Effector CD8-positive, alpha-beta T cell (primary cell): Measurements from ENCODE around the gene ADRA2B.
"Not testable (repeated sequence)": the region's sequence is repeated elsewhere in the genome, so short reads cannot be mapped to it uniquely, and the experiment has no call there.

ENCODE experiments used
- DNase-seq: peaks from one replicate; lab custom pipeline; 2025; lab: John Stamatoyannopoulos, UW

Gene ADRA2B

DNA sequence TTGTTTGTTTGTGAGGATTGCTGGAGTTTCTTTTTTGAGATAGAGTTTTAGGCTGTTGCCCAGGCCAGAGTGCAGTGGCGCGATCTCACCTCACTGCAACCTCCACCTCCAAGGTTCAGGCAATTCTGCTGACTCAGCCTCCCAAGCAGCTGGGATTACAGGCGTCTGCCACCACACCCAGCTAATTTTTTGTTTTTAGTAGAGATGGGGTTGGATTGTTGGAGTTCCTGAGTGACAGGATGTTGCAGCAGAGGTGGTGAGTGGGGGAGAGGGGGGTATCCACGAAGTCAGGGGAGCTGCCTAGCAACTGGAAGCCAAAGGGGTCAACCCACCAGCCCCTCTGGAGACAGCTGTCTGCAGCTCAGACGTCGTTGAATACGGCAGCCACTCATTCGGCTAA is 46.5 kb downstream of the ADRA2B start:
- DNase-seq, result not testable (repeated sequence)

DNA sequence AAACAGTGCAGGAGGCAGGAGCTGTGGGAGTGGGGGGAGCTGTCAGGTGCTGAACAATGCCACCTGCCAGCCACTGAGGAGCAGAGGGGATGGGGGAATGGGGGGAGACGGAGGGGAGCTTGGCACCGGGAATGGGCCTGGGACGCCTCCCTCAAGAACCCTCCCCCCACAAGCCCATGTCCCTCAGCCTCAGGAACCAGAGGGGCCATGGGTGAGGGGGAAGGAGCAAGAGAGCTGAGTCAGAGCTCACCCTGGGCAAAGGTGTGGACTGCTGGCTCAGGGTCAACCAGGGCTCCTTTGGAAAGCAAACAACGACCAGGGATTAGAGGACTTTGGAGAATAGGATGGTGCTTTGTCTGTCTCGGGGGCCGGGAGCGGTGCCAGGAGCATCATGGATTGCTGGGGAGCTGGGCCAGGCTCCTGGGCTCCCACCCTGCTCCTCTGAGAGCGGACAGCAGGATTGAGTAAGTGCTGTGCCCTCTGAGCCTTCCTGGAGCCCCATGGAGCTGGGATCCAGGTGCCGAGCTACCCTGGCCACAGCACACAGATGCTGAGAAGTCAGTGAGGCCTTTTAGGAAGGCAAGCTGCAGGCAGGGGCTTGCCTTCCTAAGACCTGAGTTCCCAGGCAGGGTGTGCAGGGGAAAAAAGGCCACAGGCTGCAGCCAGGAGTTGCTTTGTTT is 48.3 kb downstream of the ADRA2B start:
- not testable (repeated sequence) for DNase-seq

DNA sequence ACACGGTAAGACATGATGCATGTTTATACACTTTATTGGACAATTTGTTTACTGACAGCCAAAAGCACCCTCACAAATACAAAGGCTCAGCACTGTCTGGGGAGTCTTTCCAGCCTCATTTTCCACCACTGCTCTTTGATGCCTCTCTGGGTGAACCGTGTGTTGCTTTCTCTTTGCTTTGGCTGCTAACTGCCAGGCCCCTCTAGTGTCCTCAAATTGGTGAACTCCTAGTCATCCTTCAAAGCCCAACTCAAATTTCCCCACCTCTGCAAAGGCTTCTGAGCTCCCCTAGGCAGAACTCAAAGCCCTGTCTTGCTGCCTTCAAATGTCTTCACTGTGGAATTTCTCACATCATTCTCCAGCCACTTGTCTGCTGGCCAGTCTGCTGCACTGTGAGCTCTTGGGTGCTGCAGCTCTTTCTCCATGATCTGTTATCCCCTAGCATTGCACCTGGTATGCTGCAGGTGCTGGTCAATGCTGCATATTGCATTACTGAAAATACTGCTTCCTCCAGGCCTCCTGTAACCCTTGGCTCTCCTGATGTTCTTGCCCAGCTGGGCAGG is 49.2 kb downstream of the ADRA2B start:
- DNase-seq, result not testable (repeated sequence)

- DNase-seq, result not testable (repeated sequence)
These were observed 49.9 kb downstream of the ADRA2B start for GRCh38 chr2:96066511-96066910.

- not testable (repeated sequence) for DNase-seq
These were observed 50.4 kb downstream of the ADRA2B start for GRCh38 chr2:96065954-96066353.

- DNase-seq, result no peak
These were observed 50.9 kb downstream of the ADRA2B start for GRCh38 chr2:96065381-96065930.

- not testable (repeated sequence) for DNase-seq
These were observed 51.6 kb downstream of the ADRA2B start for GRCh38 chr2:96064760-96065159.

- not testable (repeated sequence) for DNase-seq
These were observed 52.2 kb downstream of the ADRA2B start for GRCh38 chr2:96064047-96064675.

GRCh38 chr2:96063116-96063899 is 53.1 kb downstream of the ADRA2B start:
- not testable (repeated sequence) for DNase-seq
